ENCODE data around the gene KERA.

Gene KERA

DNA sequence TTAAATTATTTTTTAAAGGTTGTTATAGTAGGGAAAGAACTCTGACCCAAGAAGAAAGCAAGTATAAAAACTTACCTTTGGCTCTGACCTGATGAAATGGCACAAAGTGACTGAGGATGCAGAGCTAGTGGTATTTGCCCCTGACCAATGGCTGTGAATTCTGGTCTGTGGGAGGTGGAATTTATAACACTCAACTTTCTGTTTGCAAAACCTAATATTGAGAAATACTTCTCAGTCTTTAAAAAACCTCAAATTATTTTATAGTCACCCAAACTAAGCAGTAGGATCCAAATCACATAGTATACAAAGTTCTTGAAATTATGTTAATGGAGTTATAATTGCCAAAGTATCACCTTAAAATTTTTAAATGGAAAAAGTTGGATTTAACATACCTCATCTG lies 53.0 kb downstream of the KERA start, which contains the start of gene EPYC:
Gene EPYC (minus strand): TSS at position 101 of the 400 bp plus-strand sequence. CDS start 2,407 bp downstream, outside the sequence.
- Histone ChIP-seq H3K9me3 (ENCODE audit: control insufficient read depth, insufficient read depth, low read depth, low read length) (no peaks in the 10 kb centered on the region), H3K36me3 (ENCODE audit: control insufficient read depth in 2 of 2, insufficient read depth in 1 of 2, low read length in 2 of 2) (no peaks in the 10 kb centered on the region), H3K27ac (ENCODE audit: extremely low read depth, low read depth, low read length) (no peak within 1 kb of the TSS), H3K4me1 (ENCODE audit: control insufficient read depth, insufficient read depth, low read length) (peaks cover 13% of the 10 kb centered on the region; the same call in 1 of the 2 replicates), H3K4me3 (ENCODE audit: low read depth, low read length) (no peak within 1 kb of the TSS)
- ChIA-PET CTCF (interaction anchor here (1.2 to 1.3 kb wide), 2 partner anchors 26 to 104 kb away, joined by 3 to 4 read pairs; no protein-coding TSS in a partner anchor), POLR2A (no interaction called here)
- TF ChIP-seq ZNF629 (tag by site-specific recombination; IDR thresholded peaks at IDR 0.05) (no peak), ZNF585B (tag by site-specific recombination; IDR thresholded peaks at IDR 0.05) (no peak), ZNF473 (tag by site-specific recombination; IDR thresholded peaks at IDR 0.05) (no peak), ZNF341 (tag by site-specific recombination; IDR thresholded peaks at IDR 0.05; ENCODE audit: low read depth) (no peak), ZNF138 (tag by site-specific recombination; IDR thresholded peaks at IDR 0.05; ENCODE audit: borderline replicate concordance) (no peak), ZNF707 (tag by site-specific recombination; IDR thresholded peaks at IDR 0.05) (no peak), ZNF112 (tag by site-specific recombination; IDR thresholded peaks at IDR 0.05) (no peak), ZBTB8A (tag by site-specific recombination; IDR thresholded peaks at IDR 0.05) (no peak), ZNF830 (tag by site-specific recombination; IDR thresholded peaks at IDR 0.05; ENCODE audit: low read depth) (no peak), TRIM28 (IDR thresholded peaks at IDR 0.05; ENCODE audit: borderline replicate concordance, low read length) (no peak), HOXC10 (CRISPR knock-in tag; IDR thresholded peaks at IDR 0.05) (no peak), ZNF501 (tag by site-specific recombination; IDR thresholded peaks at IDR 0.05) (no peak)
- TF ChIP-seq, protein P1, sequence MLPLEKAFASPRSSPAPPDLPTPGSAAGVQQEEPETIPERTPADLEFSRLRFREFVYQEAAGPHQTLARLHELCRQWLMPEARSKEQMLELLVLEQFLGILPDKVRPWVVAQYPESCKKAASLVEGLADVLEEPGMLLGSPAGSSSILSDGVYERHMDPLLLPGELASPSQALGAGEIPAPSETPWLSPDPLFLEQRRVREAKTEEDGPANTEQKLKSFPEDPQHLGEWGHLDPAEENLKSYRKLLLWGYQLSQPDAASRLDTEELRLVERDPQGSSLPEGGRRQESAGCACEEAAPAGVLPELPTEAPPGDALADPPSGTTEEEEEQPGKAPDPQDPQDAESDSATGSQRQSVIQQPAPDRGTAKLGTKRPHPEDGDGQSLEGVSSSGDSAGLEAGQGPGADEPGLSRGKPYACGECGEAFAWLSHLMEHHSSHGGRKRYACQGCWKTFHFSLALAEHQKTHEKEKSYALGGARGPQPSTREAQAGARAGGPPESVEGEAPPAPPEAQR (tag by site-specific recombination; IDR thresholded peaks at IDR 0.05): no peak

- POLR2A ChIA-PET: no interaction called here
- CTCF ChIA-PET: interaction anchor here (1.2 to 1.3 kb wide), 2 partner anchors 25 to 105 kb away, joined by 3 to 4 read pairs; no protein-coding TSS in a partner anchor
- TF ChIP-seq, protein P2, sequence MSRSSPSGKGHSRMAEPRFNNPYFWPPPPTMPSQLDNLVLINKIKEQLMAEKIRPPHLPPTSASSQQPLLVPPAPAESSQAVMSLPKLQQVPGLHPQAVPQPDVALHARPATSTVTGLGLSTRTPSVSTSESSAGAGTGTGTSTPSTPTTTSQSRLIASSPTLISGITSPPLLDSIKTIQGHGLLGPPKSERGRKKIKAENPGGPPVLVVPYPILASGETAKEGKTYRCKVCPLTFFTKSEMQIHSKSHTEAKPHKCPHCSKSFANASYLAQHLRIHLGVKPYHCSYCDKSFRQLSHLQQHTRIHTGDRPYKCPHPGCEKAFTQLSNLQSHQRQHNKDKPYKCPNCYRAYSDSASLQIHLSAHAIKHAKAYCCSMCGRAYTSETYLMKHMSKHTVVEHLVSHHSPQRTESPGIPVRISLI (tag by site-specific recombination; IDR thresholded peaks at IDR 0.05): no peak
- TF ChIP-seq ZNF423 (tag by site-specific recombination; IDR thresholded peaks at IDR 0.05) (no peak), ZNF350 (tag by site-specific recombination; IDR thresholded peaks at IDR 0.05) (no peak), SCRT1 (tag by site-specific recombination; IDR thresholded peaks at IDR 0.05; ENCODE audit: borderline replicate concordance) (no peak), ZNF366 (tag by site-specific recombination; conservative IDR thresholded peaks at IDR 0.05) (no peak), ZNF19 (tag by site-specific recombination; IDR thresholded peaks at IDR 0.05; ENCODE audit: low read depth) (no peak), ZNF677 (tag by site-specific recombination; IDR thresholded peaks at IDR 0.05) (no peak), HIC1 (tag by site-specific recombination; IDR thresholded peaks at IDR 0.05) (no peak), ZFP69B (tag by site-specific recombination; IDR thresholded peaks at IDR 0.05) (no peak), ZNF10 (tag by site-specific recombination; IDR thresholded peaks at IDR 0.05) (no peak), ZNF155 (tag by site-specific recombination; IDR thresholded peaks at IDR 0.05) (no peak), PATZ1 (tag by site-specific recombination; IDR thresholded peaks at IDR 0.05) (no peak), ZNF596 (tag by site-specific recombination; IDR thresholded peaks at IDR 0.05) (no peak), BCL11B (tag by site-specific recombination; IDR thresholded peaks at IDR 0.05; ENCODE audit: low read depth) (no peak), MYNN (tag by site-specific recombination; IDR thresholded peaks at IDR 0.05; ENCODE audit: borderline replicate concordance) (no peak), ZBTB21 (tag by site-specific recombination; IDR thresholded peaks at IDR 0.05) (no peak)
- TF ChIP-seq, protein P3, sequence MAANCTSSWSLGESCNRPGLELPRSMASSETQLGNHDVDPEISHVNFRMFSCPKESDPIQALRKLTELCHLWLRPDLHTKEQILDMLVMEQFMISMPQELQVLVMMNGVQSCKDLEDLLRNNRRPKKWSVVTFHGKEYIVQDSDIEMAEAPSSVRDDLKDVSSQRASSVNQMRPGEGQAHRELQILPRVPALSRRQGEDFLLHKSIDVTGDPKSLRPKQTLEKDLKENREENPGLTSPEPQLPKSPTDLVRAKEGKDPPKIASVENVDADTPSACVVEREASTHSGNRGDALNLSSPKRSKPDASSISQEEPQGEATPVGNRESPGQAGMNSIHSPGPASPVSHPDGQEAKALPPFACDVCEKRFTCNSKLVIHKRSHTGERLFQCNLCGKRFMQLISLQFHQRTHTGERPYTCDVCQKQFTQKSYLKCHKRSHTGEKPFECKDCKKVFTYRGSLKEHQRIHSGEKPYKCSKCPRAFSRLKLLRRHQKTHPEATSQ (tag by site-specific recombination; IDR thresholded peaks at IDR 0.05): no peak
Observed at GRCh38 chr12:91003737-91004136, 54.1 kb downstream of the KERA start.

More at GRCh38 chr12:91003737-91004136, 54.1 kb downstream of the KERA start:
- H3K4me1 ChIP-seq (ENCODE audit: control insufficient read depth, insufficient read depth, low read length): peaks cover 6% of the 10 kb centered on the region; the same call in 1 of the 2 replicates
- no peak overlapping the region for H3K27ac ChIP-seq (ENCODE audit: extremely low read depth, low read depth, low read length)
- H3K4me3 ChIP-seq (ENCODE audit: low read depth, low read length): no peak overlapping the region
- no peaks in the 10 kb centered on the region for H3K9me3 ChIP-seq (ENCODE audit: control insufficient read depth, insufficient read depth, low read depth, low read length)
- no peaks in the 10 kb centered on the region for H3K36me3 ChIP-seq (ENCODE audit: control insufficient read depth in 2 of 2, insufficient read depth in 1 of 2, low read length in 2 of 2)

Measured in HEK293 (cell line).